Glutamatergic neuron (in vitro differentiated cells): ENCODE measurements around the gene TMPRSS3. TPM values are rescaled to one million over a fixed set of nuclear protein-coding genes. Genes with fewer than 3 reads are reported as not detected.

Source experiments
- DNase-seq: peaks from one replicate; pipeline ENCODE4 v3.0.0; 2022
- H3K27ac Mint-ChIP-seq: one replicate; pipeline ENCODE4 v1.8.0; 2020; ENCODE audit warnings: mild to moderate bottlenecking, mixed read lengths, inconsistent platforms; ENCODE audit not compliant: unreplicated experiment
- H3K27me3 Mint-ChIP-seq: one replicate; pipeline ENCODE4 v1.8.0; 2020; ENCODE audit warnings: mild to moderate bottlenecking, moderate library complexity, mixed read lengths, inconsistent platforms; ENCODE audit not compliant: unreplicated experiment
- H3K36me3 Mint-ChIP-seq: one replicate; pipeline ENCODE4 v1.8.0; 2020; ENCODE audit warnings: mild to moderate bottlenecking, mixed read lengths, inconsistent platforms; ENCODE audit not compliant: unreplicated experiment
- H3K4me1 Mint-ChIP-seq: one replicate; pipeline ENCODE4 v1.8.0; 2020; ENCODE audit warnings: mild to moderate bottlenecking, low read depth, mixed read lengths, inconsistent platforms; ENCODE audit not compliant: unreplicated experiment
- H3K4me3 Mint-ChIP-seq: one replicate; pipeline ENCODE4 v1.8.0; 2020; ENCODE audit warnings: mild to moderate bottlenecking, mixed read lengths, inconsistent platforms; ENCODE audit not compliant: unreplicated experiment
- H3K9me3 Mint-ChIP-seq: one replicate; pipeline ENCODE4 v1.8.0; 2020; ENCODE audit warnings: mild to moderate bottlenecking, moderate library complexity, mixed read lengths, inconsistent platforms; ENCODE audit not compliant: unreplicated experiment
- total RNA-seq: library from RNA; stranded (reverse); fragmentation: NEBNext Ultra II Directional; extraction: Animal tissue kit (Norgen Biotek cat#: 25700); gene quantifications from one replicate; pipeline ENCODE4 v1.2.1, GENCODE V29; 2021; ENCODE audit not compliant: unreplicated experiment
- TF ChIP-seq, protein P1 (sequence below): fragments of 200-600 bp; sonication (generic); IDR thresholded peaks from one replicate; pipeline ENCODE4 v1.5.0; 2021; ENCODE audit not compliant: partially characterized antibody, unreplicated experiment

The TMPRSS3 gene
- total RNA-seq, 1 donor from 2014 or later = 0.71 TPM

DNA sequence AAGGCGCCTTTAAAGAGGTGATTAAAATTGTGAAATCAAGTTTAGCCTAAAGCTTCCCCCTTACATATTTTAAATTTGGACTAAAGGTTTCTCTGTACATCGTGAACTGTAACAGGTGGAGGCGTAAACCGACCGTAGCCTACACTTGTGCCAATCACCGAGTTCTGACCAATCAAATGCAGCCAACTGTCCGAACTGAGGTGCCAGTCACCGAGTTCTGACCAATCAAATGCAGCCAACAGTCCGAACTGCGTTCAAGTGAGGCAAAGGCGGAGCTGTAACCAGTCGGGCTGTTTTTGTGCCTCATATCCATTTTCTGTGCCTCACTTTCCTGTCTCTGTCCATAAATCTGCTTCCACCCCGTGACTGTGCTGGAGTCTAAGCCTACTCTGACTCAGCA is 36.9 kb downstream of the TMPRSS3 start:
- Mint-ChIP-seq H3K27me3 (peaks cover 7% of the 10 kb centered on the region), H3K27ac (no peak overlapping the region), H3K4me1 (peaks cover 23% of the 10 kb centered on the region), H3K4me3 (no peak overlapping the region), H3K36me3 (peaks cover 38% of the 10 kb centered on the region), H3K9me3 (peaks cover 9% of the 10 kb centered on the region)
- TF ChIP-seq, protein P1, sequence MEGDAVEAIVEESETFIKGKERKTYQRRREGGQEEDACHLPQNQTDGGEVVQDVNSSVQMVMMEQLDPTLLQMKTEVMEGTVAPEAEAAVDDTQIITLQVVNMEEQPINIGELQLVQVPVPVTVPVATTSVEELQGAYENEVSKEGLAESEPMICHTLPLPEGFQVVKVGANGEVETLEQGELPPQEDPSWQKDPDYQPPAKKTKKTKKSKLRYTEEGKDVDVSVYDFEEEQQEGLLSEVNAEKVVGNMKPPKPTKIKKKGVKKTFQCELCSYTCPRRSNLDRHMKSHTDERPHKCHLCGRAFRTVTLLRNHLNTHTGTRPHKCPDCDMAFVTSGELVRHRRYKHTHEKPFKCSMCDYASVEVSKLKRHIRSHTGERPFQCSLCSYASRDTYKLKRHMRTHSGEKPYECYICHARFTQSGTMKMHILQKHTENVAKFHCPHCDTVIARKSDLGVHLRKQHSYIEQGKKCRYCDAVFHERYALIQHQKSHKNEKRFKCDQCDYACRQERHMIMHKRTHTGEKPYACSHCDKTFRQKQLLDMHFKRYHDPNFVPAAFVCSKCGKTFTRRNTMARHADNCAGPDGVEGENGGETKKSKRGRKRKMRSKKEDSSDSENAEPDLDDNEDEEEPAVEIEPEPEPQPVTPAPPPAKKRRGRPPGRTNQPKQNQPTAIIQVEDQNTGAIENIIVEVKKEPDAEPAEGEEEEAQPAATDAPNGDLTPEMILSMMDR = no peak
- DNase-seq = no peak

DNA sequence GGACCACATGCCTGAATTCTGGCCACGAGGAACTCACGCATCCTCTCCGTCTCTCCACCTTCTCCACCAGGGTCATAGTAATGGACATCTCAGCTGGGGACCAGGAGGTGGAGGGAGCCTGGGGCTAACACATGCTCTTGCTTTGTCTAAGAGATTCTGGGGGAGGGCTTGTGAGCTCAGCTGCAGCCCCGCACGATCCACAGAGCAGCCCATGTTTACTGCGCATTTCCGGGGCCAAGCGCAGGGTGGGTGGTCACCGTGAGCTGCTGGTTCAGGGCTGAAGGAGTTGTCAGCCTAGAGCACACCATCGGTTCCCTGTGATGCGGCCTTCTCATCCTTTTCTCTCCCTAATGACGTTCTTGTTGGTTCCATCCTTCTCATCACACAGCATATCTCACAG is 37.6 kb downstream of the TMPRSS3 start:
- Mint-ChIP-seq H3K4me1 (peaks cover 22% of the 10 kb centered on the region), H3K4me3 (no peak overlapping the region), H3K36me3 (peaks cover 44% of the 10 kb centered on the region), H3K9me3 (peaks cover 9% of the 10 kb centered on the region), H3K27ac (no peak overlapping the region), H3K27me3 (peaks cover 8% of the 10 kb centered on the region)
- no peak for DNase-seq
- TF ChIP-seq, protein P1 = no peak

DNA sequence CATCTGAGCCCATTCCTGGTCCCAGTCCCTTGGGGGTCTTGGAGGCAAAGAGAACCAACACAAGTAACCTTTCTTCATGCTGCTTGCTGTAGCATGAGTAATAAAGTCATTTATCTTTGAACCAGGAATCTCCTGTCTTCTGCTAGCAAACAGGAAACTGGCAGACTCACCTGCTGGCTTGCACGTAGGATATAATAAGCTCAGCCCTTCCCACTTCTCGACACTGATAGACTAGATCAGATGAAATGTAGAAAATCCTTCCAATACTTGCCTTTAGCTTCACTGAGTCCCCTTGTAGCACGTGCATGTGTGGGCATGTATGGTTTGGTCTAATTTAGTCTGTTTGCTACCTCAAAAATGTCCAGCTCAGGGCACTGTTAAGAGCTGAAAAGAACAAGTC is 38.5 kb downstream of the TMPRSS3 start:
- Mint-ChIP-seq H3K27ac (no peak overlapping the region), H3K9me3 (peaks cover 9% of the 10 kb centered on the region), H3K27me3 (peaks cover 8% of the 10 kb centered on the region), H3K4me1 (peaks cover 19% of the 10 kb centered on the region), H3K36me3 (peaks cover 49% of the 10 kb centered on the region), H3K4me3 (no peak overlapping the region)
- TF ChIP-seq, protein P1 = no peak
- DNase-seq = no peak

DNA sequence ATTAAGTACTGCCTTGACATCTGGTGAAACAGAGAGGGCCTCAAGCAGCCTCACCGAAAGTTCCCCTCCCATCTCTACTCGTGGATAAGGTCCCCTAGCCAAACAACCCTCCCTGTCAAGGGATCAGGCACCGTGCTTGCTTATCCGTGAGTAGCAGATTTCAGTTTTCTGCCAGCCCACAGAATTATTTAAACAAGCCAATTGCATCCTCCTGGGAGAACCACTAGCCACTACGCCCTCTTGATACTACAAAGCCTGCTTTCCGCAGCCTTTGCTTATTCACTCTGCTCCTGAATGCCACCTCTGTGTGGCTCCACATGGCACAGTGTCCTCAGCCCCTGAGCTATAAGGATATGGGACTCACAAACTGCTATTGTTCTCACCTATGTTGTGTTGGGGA is 39.2 kb downstream of the TMPRSS3 start:
- no peak for DNase-seq
- Mint-ChIP-seq H3K27me3 (peaks cover 6% of the 10 kb centered on the region), H3K9me3 (peaks cover 10% of the 10 kb centered on the region), H3K4me3 (no peak overlapping the region), H3K36me3 (peaks cover 49% of the 10 kb centered on the region), H3K27ac (no peak overlapping the region), H3K4me1 (peaks cover 12% of the 10 kb centered on the region)
- TF ChIP-seq, protein P1 = no peak

DNA sequence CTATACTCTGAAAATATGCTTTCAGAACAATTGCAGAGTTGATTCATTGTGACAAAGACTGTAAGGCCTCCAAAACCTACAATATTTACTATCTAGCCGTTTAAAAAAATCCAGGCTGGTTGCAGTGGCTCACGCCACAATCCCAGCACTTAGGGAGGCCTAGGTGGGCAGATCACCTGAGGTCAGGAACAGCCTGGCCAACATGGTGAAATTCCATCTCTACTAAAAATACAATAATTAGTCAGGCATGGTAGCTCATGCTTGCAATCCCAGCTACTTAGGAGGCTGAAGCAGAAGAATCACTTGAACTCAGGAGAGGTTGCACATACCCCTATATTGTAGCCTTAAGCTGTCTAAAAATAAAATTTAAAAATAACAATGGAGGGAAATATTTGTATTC is 39.8 kb downstream of the TMPRSS3 start:
- H3K27ac Mint-ChIP-seq = no peak overlapping the region
- TF ChIP-seq, protein P1 = no peak
- H3K9me3 Mint-ChIP-seq = peaks cover 7% of the 10 kb centered on the region

More for the DNA sequence above, 39.8 kb downstream of the TMPRSS3 start:
- H3K27me3 Mint-ChIP-seq = peaks cover 6% of the 10 kb centered on the region
- H3K4me3 Mint-ChIP-seq = no peak overlapping the region
- peaks cover 6% of the 10 kb centered on the region for H3K4me1 Mint-ChIP-seq
- H3K36me3 Mint-ChIP-seq = peaks cover 49% of the 10 kb centered on the region
- no peak for DNase-seq
